SKM-1 (cell line): ENCODE measurements around the gene MIA.
"Not testable (repeated sequence)": the region's sequence is repeated elsewhere in the genome, so short reads cannot be mapped to it uniquely, and the experiment has no call there.

Source experiments
- DNase-seq: peaks from one replicate; lab custom pipeline; 2025; ENCODE audit not compliant: unreplicated experiment; lab: John Stamatoyannopoulos, UW

MIA gene

GRCh38 chr19:40774916-40775631, at the start of gene MIA:
MIA (plus strand) TSS chr19:40775521; CDS start chr19:40775543, 22 bp downstream.
- no peak for DNase-seq

GRCh38 chr19:40726279-40726678, 49.0 kb upstream of the MIA start:
- DNase-seq, result no peak

GRCh38 chr19:40730065-40730464, 45.3 kb upstream of the MIA start:
- not testable (repeated sequence) for DNase-seq

DNA sequence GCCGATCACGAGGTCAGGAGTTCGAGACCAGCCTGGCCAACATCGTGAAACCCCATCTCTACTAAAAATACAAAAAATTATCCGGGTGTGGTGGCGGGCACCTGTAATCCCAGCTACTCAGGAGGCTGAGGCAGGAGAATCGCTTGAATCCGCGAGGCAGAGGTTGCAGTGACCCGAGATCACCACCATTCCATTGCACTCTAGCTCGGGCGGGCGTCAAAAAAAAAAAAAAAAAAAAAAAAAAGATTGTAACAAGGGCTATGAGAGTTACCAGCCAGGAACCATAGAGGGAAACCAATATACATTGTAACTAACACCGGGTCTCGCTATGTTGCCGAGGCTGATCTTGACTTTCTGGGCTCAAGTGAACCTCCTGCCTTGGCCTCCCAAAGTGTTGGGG, 43.0 kb upstream of the MIA start:
- DNase-seq, result not testable (repeated sequence)

DNA sequence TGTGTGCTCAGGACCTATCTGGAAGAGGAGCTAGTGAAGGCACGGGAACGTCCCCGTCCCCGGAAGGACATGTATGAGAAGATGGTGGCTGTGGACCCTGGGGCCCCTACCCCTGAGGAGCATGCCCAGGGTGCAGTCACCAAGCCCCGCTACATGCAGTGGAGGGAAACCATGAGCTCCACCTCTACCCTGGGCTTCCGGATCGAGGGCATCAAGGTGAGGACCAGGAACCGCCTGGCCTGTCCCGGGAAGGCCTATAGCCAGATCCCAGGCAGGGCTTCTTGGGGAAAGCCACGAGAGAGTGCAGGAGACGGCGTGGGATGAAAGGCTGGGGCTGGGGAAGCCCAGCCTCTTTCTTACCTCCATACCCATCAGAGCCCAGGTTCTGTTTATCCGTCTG, 42.2 kb upstream of the MIA start:
- DNase-seq, result no peak

DNA sequence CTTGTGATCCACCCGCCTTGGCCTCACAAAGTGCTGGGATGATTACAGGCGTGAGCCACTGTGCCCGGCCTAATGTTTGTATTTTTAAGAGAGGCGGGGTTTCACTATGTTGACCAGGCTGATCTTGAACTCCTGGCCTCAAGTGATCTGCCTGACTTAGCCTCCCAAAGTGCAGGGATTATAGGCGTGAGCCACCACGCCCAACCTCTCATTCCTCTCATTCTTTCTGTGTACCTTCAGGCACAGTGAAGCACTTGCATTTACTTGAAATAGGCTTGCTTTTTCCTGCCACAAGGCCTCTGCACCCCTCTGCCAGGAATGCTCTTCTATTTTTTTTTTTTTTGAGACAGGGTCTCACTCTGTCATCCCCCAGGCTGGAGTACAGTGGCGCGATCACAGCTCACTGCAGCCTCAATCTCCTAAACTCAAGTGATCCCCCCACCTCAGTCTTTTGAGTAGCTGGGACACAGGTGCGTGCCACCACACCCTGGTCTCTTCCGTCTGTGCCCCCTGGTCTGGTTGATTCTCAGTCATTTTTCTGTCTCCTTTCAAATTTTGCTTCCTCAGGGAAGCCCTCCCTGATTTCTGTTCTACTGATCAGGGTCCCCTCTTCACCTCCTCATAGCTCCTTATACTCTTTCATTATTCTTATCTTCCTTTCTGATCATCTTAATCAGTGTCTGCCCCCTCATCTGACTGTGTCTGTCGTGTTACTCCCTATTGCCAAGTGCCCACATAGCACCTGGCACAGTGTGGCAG, 40.1 kb upstream of the MIA start:
- DNase-seq, result no peak

GRCh38 chr19:40736661-40737060, 38.7 kb upstream of the MIA start:
- no peak for DNase-seq

DNA sequence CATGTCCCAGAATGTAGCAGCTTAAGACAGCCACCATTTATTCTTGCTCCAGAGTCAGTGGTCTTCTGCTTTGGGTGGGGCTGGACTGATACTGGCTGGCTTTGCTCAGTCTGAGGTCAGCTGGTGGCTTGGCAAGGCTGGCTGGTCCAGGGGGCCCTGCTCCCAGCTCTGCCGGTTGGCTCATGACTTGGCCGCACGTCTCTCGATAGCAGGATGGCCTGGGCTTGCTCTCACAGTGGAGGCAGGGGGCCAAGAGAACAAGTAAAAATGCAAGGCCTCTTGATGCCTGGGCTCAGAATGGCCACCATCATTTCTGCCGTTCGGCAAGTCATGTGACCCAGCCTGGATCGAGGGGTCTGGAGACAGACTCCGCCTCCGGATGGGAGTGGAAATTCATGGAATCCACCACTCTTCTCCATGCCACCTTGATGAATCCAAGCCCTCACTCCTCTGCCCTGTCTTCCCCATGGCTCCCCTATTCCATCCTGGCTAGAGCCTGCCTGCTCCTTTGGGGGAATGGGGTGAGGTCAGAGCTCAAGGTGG, 38.1 kb upstream of the MIA start:
- DNase-seq, result no peak

GRCh38 chr19:40739030-40739839, 36.1 kb upstream of the MIA start:
- DNase-seq, result no peak

DNA sequence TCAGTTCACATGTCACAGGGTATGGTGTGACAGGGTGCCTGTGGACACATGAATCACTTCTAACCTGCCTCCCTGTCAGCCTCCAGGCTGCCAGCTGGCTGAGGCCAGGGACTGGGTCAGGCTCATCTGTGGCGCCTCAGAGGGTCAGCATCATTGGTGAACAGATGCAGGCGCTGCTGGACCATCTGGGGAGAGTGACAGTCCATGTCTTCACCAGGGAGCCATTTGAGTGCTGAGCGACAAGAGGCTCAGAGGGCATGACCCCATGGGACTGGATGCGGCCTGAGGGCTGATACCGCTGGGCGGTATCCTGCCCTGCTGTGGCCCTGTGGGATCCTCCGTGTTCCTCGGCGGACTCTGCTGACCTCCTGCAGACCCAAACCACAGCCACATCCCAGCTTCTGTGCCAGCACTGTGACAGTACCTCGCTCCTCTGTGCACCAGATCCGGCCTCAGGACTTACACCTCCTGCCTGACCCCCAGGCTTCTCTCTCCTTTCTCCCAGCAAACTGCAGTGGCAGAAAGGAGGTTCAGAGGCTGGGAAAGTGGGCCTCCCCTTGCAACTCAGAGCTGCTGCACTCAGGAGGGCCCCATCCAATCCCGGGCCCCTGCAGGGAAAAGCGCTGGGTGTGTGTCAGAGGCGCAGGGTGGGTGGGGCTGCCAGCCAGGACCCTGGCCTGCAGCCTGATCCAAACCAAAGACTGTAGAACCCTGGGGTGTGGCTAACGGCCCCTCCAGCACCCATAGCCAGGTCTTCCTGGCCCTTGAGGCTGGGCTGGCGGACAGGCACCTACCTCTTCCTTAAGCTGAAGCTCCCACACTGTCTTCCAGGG, 35.2 kb upstream of the MIA start:
- no peak for DNase-seq

DNA sequence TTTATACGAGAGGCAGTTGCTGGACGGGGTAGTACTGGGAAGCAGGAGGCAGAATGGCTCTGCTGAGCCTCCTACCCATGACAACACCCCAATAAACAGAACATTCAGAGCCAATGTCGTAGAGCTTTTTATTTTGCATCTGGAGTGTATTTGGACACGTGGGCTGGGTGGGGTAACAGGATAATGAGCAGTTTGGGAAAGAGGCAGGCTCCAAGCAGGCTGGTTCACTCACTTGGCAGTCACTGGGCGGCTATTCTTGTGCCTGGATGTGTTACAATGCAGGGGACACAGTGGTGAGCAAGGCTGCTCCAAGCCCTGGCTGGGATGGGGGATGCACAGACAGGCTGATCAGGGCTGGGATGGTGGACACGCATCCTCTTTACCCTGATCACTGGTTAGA, 34.6 kb upstream of the MIA start:
- DNase-seq, result no peak

DNA sequence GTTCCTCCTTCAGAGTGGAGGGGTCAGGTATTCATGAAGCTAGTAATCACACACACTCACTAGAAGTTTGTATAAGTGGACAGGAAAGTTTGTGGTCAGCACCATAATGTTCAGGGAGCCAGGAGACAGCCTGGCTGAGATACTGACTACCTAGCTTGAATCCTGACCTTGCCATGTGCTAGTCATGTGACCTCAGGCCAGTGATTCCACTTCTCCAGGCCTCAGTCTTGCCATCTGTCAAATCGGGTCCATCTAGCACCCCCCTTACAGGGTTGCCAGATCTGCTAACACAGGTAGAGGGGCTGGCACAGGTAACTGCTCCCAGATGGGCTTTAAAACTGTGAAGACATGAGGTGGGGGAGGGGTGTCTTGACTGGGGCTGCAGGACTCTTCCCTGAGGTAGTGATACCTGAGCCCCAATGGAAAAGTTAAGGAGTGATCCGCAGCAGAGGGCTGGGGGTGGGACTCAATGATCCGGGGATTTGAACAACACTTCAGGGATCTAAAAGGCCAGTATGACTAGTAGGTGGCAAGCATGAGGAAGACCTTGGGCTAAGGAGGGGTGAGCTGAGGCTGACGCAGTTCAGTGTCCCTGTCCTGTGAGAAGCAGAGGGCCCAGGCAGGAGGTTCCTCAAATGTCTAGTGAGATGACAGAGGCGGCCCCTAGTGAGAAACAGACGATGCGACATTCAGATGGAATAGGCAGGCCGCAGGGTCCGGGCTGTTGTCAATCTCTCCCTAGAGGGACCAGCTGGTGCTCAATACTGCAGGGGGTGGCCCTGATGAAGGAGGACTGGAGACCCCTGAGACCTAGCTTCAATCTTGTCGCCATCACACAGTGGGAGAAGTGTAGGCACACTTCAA, 33.6 kb upstream of the MIA start:
- no peak for DNase-seq

- DNase-seq, result no peak
Measured at GRCh38 chr19:40742477-40742876, 32.8 kb upstream of the MIA start.

- DNase-seq, result no peak
Measured at GRCh38 chr19:40742886-40743285, 32.4 kb upstream of the MIA start.

GRCh38 chr19:40743926-40744325, 31.4 kb upstream of the MIA start:
- DNase-seq, result no peak

- DNase-seq, result no peak
Measured at GRCh38 chr19:40744554-40745401, 30.5 kb upstream of the MIA start.

DNA sequence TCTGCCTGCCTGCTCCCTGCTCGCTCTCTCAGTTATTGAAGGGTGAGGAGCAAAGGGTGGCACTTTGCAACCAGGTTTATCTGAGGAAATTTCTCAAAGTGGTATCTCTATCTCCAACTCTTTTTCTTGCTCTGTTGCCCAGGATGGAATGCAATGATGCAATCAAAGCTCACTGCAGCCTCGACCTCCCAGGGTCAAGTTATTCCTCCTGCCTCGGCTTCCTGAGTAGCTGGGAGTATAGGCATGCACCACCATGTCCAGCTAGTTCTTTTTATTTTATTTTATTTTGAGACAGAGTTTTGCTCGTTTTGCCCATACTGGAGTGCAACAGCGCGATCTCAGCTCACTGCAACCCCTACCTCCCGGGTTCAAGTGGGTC, 29.9 kb upstream of the MIA start:
- no peak for DNase-seq

DNA sequence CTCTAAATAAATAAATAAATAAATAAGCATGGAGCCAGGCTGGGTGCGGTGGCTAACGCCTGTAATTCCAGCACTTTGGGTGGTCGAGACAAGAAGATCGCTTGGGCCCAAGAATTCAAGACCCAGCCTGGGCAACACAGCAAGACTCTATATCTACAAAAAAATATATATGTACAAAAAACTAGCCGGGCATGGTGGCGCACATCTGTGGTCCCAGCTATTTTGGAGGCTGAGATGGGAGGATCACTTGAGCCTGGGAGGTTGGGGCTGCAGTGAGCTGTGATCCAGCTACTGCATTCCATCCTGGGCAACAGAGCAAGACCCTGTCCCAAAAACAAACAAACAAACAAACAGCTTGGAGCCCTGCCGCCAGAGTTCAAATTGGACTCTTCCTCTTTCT, 27.8 kb upstream of the MIA start:
- DNase-seq, result no peak
